ENCODE results near the gene UBR1.

UBR1 gene

DNA sequence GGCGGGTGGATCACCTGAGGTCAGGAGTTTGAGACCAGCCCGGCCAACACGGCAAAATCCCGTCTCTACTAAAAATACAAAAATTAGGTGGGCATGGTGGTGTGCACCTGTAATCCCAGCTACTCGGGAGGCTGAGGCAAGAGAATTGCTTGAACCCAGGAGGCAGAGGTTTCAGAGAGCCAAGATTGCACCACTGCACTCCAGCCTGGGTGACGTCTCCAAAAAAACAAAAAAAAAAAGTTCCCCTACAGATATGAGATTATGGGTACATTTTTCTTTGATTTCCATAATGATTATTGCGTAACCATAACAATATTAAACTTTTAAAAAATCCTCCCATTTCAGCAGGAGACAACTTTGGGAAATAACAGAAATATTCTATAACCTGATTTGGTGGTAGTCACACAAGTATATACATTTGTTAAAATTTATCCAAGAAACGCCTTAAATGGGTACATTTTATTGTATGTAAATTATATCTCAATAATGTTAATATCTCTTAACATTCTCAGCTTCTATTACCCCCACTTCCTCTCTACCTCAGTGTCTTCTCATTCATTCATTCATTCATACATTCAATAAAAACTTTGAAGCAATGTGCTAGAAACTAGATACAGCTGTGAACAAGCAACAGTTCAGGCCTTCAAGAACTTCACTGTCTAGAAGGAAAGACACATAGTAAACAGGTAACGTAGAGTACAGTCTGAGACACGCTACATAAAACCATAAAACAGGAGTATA lies 6.6 kb downstream of the UBR1 start:
- H3K4me3 ChIP-seq: no peak overlapping the region
- H3K27ac ChIP-seq: no peak overlapping the region
- no peak for DNase-seq (ENCODE audit: low spot score)
- TF ChIP-seq, protein P1, sequence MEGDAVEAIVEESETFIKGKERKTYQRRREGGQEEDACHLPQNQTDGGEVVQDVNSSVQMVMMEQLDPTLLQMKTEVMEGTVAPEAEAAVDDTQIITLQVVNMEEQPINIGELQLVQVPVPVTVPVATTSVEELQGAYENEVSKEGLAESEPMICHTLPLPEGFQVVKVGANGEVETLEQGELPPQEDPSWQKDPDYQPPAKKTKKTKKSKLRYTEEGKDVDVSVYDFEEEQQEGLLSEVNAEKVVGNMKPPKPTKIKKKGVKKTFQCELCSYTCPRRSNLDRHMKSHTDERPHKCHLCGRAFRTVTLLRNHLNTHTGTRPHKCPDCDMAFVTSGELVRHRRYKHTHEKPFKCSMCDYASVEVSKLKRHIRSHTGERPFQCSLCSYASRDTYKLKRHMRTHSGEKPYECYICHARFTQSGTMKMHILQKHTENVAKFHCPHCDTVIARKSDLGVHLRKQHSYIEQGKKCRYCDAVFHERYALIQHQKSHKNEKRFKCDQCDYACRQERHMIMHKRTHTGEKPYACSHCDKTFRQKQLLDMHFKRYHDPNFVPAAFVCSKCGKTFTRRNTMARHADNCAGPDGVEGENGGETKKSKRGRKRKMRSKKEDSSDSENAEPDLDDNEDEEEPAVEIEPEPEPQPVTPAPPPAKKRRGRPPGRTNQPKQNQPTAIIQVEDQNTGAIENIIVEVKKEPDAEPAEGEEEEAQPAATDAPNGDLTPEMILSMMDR (IDR thresholded peaks at IDR 0.05): no peak

DNA sequence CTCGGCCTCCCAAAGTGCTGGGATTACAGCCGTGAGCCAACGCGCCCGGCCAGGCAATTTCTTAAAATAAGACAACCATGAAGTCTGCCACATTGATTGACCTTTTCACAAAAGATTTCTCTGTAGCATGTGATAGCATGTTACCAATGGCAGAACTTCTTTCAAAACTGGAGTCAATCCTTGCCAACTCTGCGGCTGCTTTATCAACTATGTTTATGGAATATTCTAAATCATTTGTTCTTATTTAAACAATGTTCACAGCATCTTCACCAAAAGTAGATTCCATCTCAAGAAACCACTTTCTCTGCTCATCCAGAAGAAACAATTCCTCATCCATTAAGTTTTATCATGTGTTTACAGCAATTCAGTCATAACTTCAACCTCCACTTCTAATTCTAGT lies 9.4 kb downstream of the UBR1 start:
- TF ChIP-seq, protein P1 (IDR thresholded peaks at IDR 0.05): no peak
- Histone ChIP-seq H3K4me3 (no peak overlapping the region), H3K27ac (no peak overlapping the region)
- no peak for DNase-seq (ENCODE audit: low spot score)

DNA sequence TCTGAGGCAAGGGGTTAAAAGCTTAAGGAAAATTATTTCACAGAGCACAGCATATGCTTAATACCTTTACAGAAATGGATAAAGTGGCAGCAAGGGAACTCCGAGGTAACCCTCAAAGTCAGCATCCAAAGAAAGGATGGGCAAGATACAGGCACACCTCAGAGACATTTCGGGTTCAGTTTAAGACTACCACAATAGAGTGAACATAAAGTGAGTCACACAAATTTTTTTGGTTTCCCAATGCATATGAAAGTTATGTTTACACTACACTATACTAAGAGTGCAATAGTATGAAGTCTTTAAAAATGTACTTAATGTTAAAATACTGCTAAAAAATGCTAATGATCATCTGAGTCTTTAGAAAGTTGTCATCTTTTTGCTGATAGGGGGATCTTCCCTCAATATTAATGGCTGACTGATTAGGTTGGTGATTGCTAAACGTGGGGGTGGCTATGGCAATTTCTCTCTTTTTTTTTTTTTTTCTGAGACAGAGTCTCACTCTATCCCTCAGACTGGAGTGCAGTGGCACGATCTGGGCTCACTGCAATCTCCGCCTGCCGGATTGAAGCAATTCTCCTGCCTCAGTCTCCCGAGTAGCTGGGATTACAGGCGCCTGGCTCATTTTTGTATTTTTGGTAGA lies 10.0 kb downstream of the UBR1 start:
- TF ChIP-seq, protein P1 (IDR thresholded peaks at IDR 0.05): no peak
- DNase-seq (ENCODE audit: low spot score): no peak
- Histone ChIP-seq H3K4me3 (no peak overlapping the region), H3K27ac (no peak overlapping the region)

DNA sequence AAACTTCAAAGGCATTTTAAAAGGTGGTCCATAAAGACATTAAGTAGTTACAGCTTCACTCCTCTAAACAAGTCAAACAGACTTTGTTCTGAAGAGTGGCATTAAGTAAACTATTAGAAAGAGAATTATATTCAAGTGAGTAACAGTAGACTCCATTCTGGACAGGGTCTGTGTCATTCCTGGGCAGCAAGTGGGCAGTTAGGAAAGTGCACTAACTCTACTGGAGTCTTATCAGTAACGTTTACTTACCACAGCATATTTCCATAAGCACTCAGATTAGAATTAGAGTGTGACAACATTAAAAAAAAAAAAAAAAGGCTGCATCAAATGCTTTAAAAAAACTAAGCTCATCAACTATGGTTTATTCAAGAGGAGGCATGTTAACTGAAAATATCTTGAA lies 10.6 kb downstream of the UBR1 start:
- H3K4me3 ChIP-seq: no peak overlapping the region
- H3K27ac ChIP-seq: no peak overlapping the region
- TF ChIP-seq, protein P1 (IDR thresholded peaks at IDR 0.05): no peak
- DNase-seq (ENCODE audit: low spot score): no peak

DNA sequence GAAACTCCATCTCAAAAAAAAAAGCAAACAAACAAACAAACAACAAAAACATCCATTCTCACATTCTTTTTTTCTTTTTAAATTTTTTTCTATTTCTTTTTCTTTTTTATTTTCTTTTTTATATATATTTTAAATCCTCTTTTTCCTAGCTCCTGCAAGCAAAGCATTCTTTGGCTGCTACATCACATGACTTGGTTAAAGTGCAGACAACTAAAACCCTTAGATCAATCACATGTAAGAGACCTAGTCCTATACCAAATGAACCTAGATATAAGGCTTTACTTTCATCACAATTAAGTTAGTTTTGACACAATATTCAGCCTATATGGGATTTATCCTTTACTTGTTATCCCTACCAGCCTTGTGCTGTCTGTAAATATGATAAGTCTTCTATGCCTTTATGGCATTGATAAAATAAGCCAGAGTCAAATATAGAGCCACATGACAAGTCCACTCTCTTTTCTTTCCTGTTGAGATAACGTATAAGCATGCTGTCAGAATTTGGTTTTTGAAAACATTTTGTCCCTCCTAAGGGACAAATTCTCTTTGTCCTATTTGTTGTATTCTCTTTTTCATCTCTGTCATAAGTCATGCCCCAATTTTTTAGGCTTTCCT lies 11.3 kb downstream of the UBR1 start:
- TF ChIP-seq, protein P1 (IDR thresholded peaks at IDR 0.05): no peak
- H3K4me3 ChIP-seq: no peak overlapping the region
- no peak overlapping the region for H3K27ac ChIP-seq
- DNase-seq (ENCODE audit: low spot score): no peak

DNA sequence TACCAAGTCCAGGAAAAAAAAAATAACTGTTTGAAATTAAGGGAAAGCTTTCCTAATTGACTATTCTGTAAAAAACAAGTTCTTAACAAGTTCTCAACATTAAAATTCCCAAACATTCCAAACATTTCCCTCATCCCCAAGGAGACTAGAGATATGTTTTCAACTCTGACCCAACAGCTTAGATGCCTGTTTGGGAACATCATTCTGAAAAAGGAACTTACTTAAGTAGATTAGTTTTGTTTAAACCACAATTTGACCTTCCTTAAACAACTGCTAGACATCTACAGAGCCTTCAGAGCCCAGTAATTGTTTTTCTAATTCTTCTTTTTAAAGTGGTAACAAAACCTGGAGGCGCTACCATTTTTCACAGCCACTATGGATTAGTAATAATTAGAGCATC lies 12.8 kb downstream of the UBR1 start:
- TF ChIP-seq, protein P1 (IDR thresholded peaks at IDR 0.05): no peak
- no peak for DNase-seq (ENCODE audit: low spot score)
- H3K27ac ChIP-seq: peak overlapping the region in 1 of 2 donors; percentile 26
- H3K4me3 ChIP-seq: no peak overlapping the region

Data from coronary artery (tissue), 2 donors.